Chondrocyte (in vitro differentiated cells): ENCODE measurements around the gene ABCD2. TPM values are rescaled to one million over a fixed set of nuclear protein-coding genes. Genes with fewer than 3 reads are reported as not detected.
"Not testable (repeated sequence)": the region's sequence is repeated elsewhere in the genome, so short reads cannot be mapped to it uniquely, and the experiment has no call there.

ENCODE experiments used
- DNase-seq: peaks from one replicate; pipeline ENCODE4 v3.0.0; 2021; ENCODE audit warnings: mixed read lengths, low spot score
- H3K27ac Mint-ChIP-seq: one replicate; pipeline ENCODE4 v1.8.0; 2021; ENCODE audit warnings: mild to moderate bottlenecking, moderate library complexity, mixed read lengths; ENCODE audit not compliant: unreplicated experiment
- H3K27me3 Mint-ChIP-seq: 2 replicates; pipeline ENCODE4 v1.8.0; 2021; ENCODE audit warnings: low read depth, mixed read lengths
- H3K36me3 Mint-ChIP-seq: 2 replicates; pipeline ENCODE4 v1.8.0; 2021; ENCODE audit warnings: low read depth, mixed read lengths
- H3K4me1 Mint-ChIP-seq: 2 replicates; pipeline ENCODE4 v1.8.0; 2021; ENCODE audit warnings: low read depth, mild to moderate bottlenecking, mixed read lengths
- H3K4me3 Mint-ChIP-seq: one replicate; pipeline ENCODE4 v1.8.0; 2021; ENCODE audit warnings: mild to moderate bottlenecking, moderate library complexity, mixed read lengths; ENCODE audit not compliant: unreplicated experiment
- H3K9me3 Mint-ChIP-seq: 2 replicates; pipeline ENCODE4 v1.8.0; 2021; ENCODE audit warnings: low read depth, mixed read lengths
- total RNA-seq: library from RNA; stranded (reverse); gene quantifications from 3 replicates; pipeline ENCODE4 v1.2.1, GENCODE V29; 2021
- TF ChIP-seq, protein P1 (sequence below): fragments of 200-600 bp; sonication (generic); IDR thresholded peaks from 2 replicates; pipeline ENCODE4 v1.5.0; 2021; ENCODE audit warnings: antibody characterized with exemption, mild to moderate bottlenecking, moderate library complexity

Gene ABCD2
- total RNA-seq, 1 donor from 2014 or later, result 0.07 TPM

GRCh38 chr12:39606712-39607423 lies 12.7 kb downstream of the ABCD2 start:
- no peak overlapping the region for H3K27ac Mint-ChIP-seq

DNA sequence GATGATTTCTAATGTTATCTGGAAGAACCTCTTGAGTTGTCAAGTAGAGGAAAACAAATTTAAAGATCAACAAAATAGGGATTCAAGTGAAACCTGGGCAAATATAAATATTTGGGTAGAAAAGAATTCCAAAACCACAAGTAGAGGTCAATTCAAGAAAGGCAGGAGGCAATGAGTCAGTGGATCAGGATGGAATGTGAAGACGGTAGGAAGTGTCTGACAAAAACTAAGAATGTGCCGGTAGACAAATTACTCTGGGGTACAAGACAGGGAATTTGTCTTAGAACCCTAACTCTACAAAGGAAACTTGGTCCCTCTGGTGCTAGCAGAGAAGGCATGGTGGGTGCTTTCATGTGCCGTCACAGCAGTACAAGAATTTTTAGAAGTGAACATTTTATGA lies 13.6 kb downstream of the ABCD2 start:
- peak overlapping the region; percentile 34 for H3K27ac Mint-ChIP-seq
- H3K27me3 Mint-ChIP-seq, result peaks cover 2% of the 10 kb centered on the region
- H3K4me1 Mint-ChIP-seq, result peaks cover 5% of the 10 kb centered on the region
- no peaks in the 10 kb centered on the region for H3K36me3 Mint-ChIP-seq
- no peaks in the 10 kb centered on the region for H3K9me3 Mint-ChIP-seq
- DNase-seq, result no peak
- no peak overlapping the region for H3K4me3 Mint-ChIP-seq
- TF ChIP-seq, protein P1, sequence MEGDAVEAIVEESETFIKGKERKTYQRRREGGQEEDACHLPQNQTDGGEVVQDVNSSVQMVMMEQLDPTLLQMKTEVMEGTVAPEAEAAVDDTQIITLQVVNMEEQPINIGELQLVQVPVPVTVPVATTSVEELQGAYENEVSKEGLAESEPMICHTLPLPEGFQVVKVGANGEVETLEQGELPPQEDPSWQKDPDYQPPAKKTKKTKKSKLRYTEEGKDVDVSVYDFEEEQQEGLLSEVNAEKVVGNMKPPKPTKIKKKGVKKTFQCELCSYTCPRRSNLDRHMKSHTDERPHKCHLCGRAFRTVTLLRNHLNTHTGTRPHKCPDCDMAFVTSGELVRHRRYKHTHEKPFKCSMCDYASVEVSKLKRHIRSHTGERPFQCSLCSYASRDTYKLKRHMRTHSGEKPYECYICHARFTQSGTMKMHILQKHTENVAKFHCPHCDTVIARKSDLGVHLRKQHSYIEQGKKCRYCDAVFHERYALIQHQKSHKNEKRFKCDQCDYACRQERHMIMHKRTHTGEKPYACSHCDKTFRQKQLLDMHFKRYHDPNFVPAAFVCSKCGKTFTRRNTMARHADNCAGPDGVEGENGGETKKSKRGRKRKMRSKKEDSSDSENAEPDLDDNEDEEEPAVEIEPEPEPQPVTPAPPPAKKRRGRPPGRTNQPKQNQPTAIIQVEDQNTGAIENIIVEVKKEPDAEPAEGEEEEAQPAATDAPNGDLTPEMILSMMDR, result no peak

More at GRCh38 chr12:39606712-39607423, 12.7 kb downstream of the ABCD2 start:
- peaks cover 5% of the 10 kb centered on the region for H3K4me1 Mint-ChIP-seq
- no peak for DNase-seq
- no peak overlapping the region for H3K4me3 Mint-ChIP-seq
- H3K9me3 Mint-ChIP-seq, result no peaks in the 10 kb centered on the region
- TF ChIP-seq, protein P1, result no peak
- no peaks in the 10 kb centered on the region for H3K36me3 Mint-ChIP-seq
- H3K27me3 Mint-ChIP-seq, result peaks cover 2% of the 10 kb centered on the region

- peaks cover 5% of the 10 kb centered on the region for H3K4me1 Mint-ChIP-seq
Observed at GRCh38 chr12:39605501-39605900, 14.1 kb downstream of the ABCD2 start.

GRCh38 chr12:39603065-39603464 lies 16.5 kb downstream of the ABCD2 start:
- no peak for DNase-seq
- TF ChIP-seq, protein P1, result no peak
- Mint-ChIP-seq H3K27ac (no peak overlapping the region), H3K4me1 (peaks cover 5% of the 10 kb centered on the region), H3K9me3 (no peaks in the 10 kb centered on the region), H3K27me3 (no peaks in the 10 kb centered on the region), H3K4me3 (no peak overlapping the region), H3K36me3 (no peaks in the 10 kb centered on the region)

More at GRCh38 chr12:39605501-39605900, 14.1 kb downstream of the ABCD2 start:
- Mint-ChIP-seq H3K36me3 (no peaks in the 10 kb centered on the region), H3K4me3 (no peak overlapping the region), H3K9me3 (no peaks in the 10 kb centered on the region), H3K27me3 (peaks cover 2% of the 10 kb centered on the region), H3K27ac (no peak overlapping the region)
- no peak for DNase-seq
- TF ChIP-seq, protein P1, result no peak

- H3K9me3 Mint-ChIP-seq, H3K27me3 Mint-ChIP-seq, H3K4me1 Mint-ChIP-seq, H3K36me3 Mint-ChIP-seq, H3K4me3 Mint-ChIP-seq, DNase-seq, H3K27ac Mint-ChIP-seq: not testable (repeated sequence)
Observed at GRCh38 chr12:39601951-39602350, 17.7 kb downstream of the ABCD2 start.

GRCh38 chr12:39595928-39596327 lies 23.7 kb downstream of the ABCD2 start:
- TF ChIP-seq, protein P1, result no peak
- peak overlapping the region; percentile 43 for H3K27ac Mint-ChIP-seq
- no peaks in the 10 kb centered on the region for H3K9me3 Mint-ChIP-seq
- no peaks in the 10 kb centered on the region for H3K27me3 Mint-ChIP-seq
- H3K4me3 Mint-ChIP-seq, result no peak overlapping the region
- peaks cover 11% of the 10 kb centered on the region for H3K4me1 Mint-ChIP-seq
- DNase-seq, result no peak
- no peaks in the 10 kb centered on the region for H3K36me3 Mint-ChIP-seq
